Stimulated activated CD4-positive, alpha-beta T cell treated with anti-CD3 and anti-CD28 coated beads, Interleukin-2, amount 100 ng/mL, for 4 hours (primary cell): ENCODE data around the gene FGFBP2.

Experiments
- DNase-seq: peaks from one replicate; pipeline ENCODE4 v3.0.0-alpha.2; 2020; ENCODE audit warnings: low read depth

The FGFBP2 gene

GRCh38 chr4:15963001-15963451 lies at the start of gene FGFBP2:
TSS of gene FGFBP2 (minus strand) at chr4:15963175. CDS start at chr4:15963129, 46 bp downstream.
- peak; percentile 11 for DNase-seq

- no peak for DNase-seq
Measured at GRCh38 chr4:16011173-16011572, 48.2 kb upstream of the FGFBP2 start.

GRCh38 chr4:16009153-16009552 lies 46.2 kb upstream of the FGFBP2 start:
- no peak for DNase-seq

- DNase-seq: no peak
Measured at GRCh38 chr4:16007471-16008095, 44.6 kb upstream of the FGFBP2 start.

- DNase-seq: no peak
Measured at GRCh38 chr4:16006771-16007446, 43.9 kb upstream of the FGFBP2 start.

- no peak for DNase-seq
Measured at GRCh38 chr4:16005676-16006075, 42.7 kb upstream of the FGFBP2 start.

- peak; percentile 10 for DNase-seq
Measured at GRCh38 chr4:16001484-16001858, 38.5 kb upstream of the FGFBP2 start.

GRCh38 chr4:16000708-16001483 lies 37.9 kb upstream of the FGFBP2 start:
- no peak for DNase-seq

GRCh38 chr4:15996773-15997172 lies 33.8 kb upstream of the FGFBP2 start:
- no peak for DNase-seq

- no peak for DNase-seq
Measured at GRCh38 chr4:15995826-15996225, 32.9 kb upstream of the FGFBP2 start.

- no peak for DNase-seq
Measured at GRCh38 chr4:15992167-15992485, 29.2 kb upstream of the FGFBP2 start.

GRCh38 chr4:15990570-15991285 lies 27.8 kb upstream of the FGFBP2 start:
- no peak for DNase-seq

GRCh38 chr4:15989424-15989823 lies 26.4 kb upstream of the FGFBP2 start:
- DNase-seq: no peak

- no peak for DNase-seq
Measured at GRCh38 chr4:15988222-15988621, 25.2 kb upstream of the FGFBP2 start.

- no peak for DNase-seq
Measured at GRCh38 chr4:15986907-15987306, 23.9 kb upstream of the FGFBP2 start.

GRCh38 chr4:15983610-15984009 lies 20.6 kb upstream of the FGFBP2 start:
- DNase-seq: no peak

- no peak for DNase-seq
Measured at GRCh38 chr4:15982842-15983524, 20.0 kb upstream of the FGFBP2 start.

GRCh38 chr4:15976456-15977447 lies 13.8 kb upstream of the FGFBP2 start:
- no peak for DNase-seq

- DNase-seq: no peak
Measured at GRCh38 chr4:15971068-15971801, 8.3 kb upstream of the FGFBP2 start.
